Lower lobe of right lung (tissue), 2 donors: ENCODE results near the gene ZFR2. TPM values are rescaled to one million over a fixed set of nuclear protein-coding genes. Genes with fewer than 3 reads are reported as not detected.

Experiments
- ATAC-seq, 2 donors: fragments of 200-7000 bp; cut with Tn5 transposase; one replicate each; pipeline ENCODE4 v1.9.1; 2020 to 2022; ENCODE audit warnings: mild to moderate bottlenecking in 2 of 2, moderate library complexity in 2 of 2
- DNase-seq: peaks from one replicate; pipeline ENCODE4 v3.0.0-alpha.2; 2020
- H3K27ac ChIP-seq: fragments of 200-600 bp; one replicate; pipeline ENCODE4 v1.8.0; 2022
- H3K27me3 ChIP-seq: fragments of 200-600 bp; one replicate; pipeline ENCODE4 v1.8.0; 2022; ENCODE audit warnings: low read depth
- H3K36me3 ChIP-seq: fragments of 200-600 bp; one replicate; pipeline ENCODE4 v1.8.0; 2022; ENCODE audit warnings: mild to moderate bottlenecking
- H3K4me1 ChIP-seq: fragments of 200-600 bp; one replicate; pipeline ENCODE4 v1.8.0; 2022
- H3K4me3 ChIP-seq: fragments of 200-600 bp; one replicate; pipeline ENCODE4 v1.8.0; 2022; ENCODE audit warnings: mild to moderate bottlenecking
- H3K9me3 ChIP-seq: fragments of 200-600 bp; one replicate; pipeline ENCODE4 v1.8.0; 2022
- CTCF ChIP-seq: fragments of 200-600 bp; IDR thresholded peaks from one replicate; pipeline ENCODE4 v1.8.0; 2022; ENCODE audit warnings: antibody characterized with exemption, mild to moderate bottlenecking
- intact Hi-C: fragments of 100-400 bp; cut with DNase I; formaldehyde crosslinking; loops from one replicate; pipeline ENCODE4 v1.11.0; 2022
- total RNA-seq: library from RNA; stranded (reverse); fragmentation: NEBNext Ultra II Directional; extraction: Animal tissue kit (Norgen Biotek cat#: 25700); gene quantifications from one replicate; pipeline ENCODE4 v1.2.1, GENCODE V29; 2021
- donor health status: DM: no; HTN: yes; CAD: no; lungs with severe emphysema.

The ZFR2 gene
- total RNA-seq, 1 donor from 2014 or later = 0.41 TPM

GRCh38 chr19:3907626-3908265, 38.9 kb upstream of the ZFR2 start:
- peaks cover under 1% of the 10 kb centered on the region for H3K27me3 ChIP-seq
- intact Hi-C loops = no loop called here
- no peaks in the 10 kb centered on the region for H3K4me1 ChIP-seq
- H3K36me3 ChIP-seq = no peaks in the 10 kb centered on the region
- DNase-seq = no peak
- peaks cover 6% of the 10 kb centered on the region for H3K9me3 ChIP-seq
- H3K27ac ChIP-seq = no peak overlapping the region
- TF ChIP-seq CTCF = no peak
- no peak for ATAC-seq
- H3K4me3 ChIP-seq = no peak overlapping the region

- intact Hi-C loops = no loop called here
- DNase-seq = no peak
- Histone ChIP-seq H3K27me3 (peaks cover 3% of the 10 kb centered on the region), H3K4me3 (no peak overlapping the region), H3K9me3 (no peaks in the 10 kb centered on the region), H3K36me3 (no peaks in the 10 kb centered on the region), H3K4me1 (no peaks in the 10 kb centered on the region), H3K27ac (no peak overlapping the region)
- TF ChIP-seq CTCF = no peak
- ATAC-seq = no peak
Observed at GRCh38 chr19:3904233-3904632, 35.4 kb upstream of the ZFR2 start.

GRCh38 chr19:3902317-3902973, 33.6 kb upstream of the ZFR2 start:
- peaks cover 3% of the 10 kb centered on the region for H3K27me3 ChIP-seq
- DNase-seq = no peak
- H3K4me1 ChIP-seq = no peaks in the 10 kb centered on the region
- no peak overlapping the region for H3K27ac ChIP-seq
- H3K4me3 ChIP-seq = no peak overlapping the region
- no peaks in the 10 kb centered on the region for H3K36me3 ChIP-seq
- intact Hi-C loops = no loop called here
- TF ChIP-seq CTCF = no peak
- H3K9me3 ChIP-seq = peaks cover 8% of the 10 kb centered on the region
- no peak for ATAC-seq

GRCh38 chr19:3899531-3900294, 30.9 kb upstream of the ZFR2 start:
- peaks cover 8% of the 10 kb centered on the region for H3K9me3 ChIP-seq
- H3K4me3 ChIP-seq = no peak overlapping the region
- intact Hi-C loops = no loop called here
- H3K36me3 ChIP-seq = no peaks in the 10 kb centered on the region
- DNase-seq (no peak), ATAC-seq (no peak)
- H3K27me3 ChIP-seq = peaks cover 3% of the 10 kb centered on the region
- no peak for TF ChIP-seq CTCF
- H3K4me1 ChIP-seq = no peaks in the 10 kb centered on the region
- H3K27ac ChIP-seq = no peak overlapping the region

GRCh38 chr19:3898426-3898825, 29.6 kb upstream of the ZFR2 start:
- peaks cover 3% of the 10 kb centered on the region for H3K27me3 ChIP-seq
- DNase-seq (no peak), ATAC-seq (no peak)

More at GRCh38 chr19:3898426-3898825, 29.6 kb upstream of the ZFR2 start:
- Histone ChIP-seq H3K9me3 (peaks cover 8% of the 10 kb centered on the region), H3K27ac (no peak overlapping the region), H3K36me3 (no peaks in the 10 kb centered on the region), H3K4me1 (no peaks in the 10 kb centered on the region), H3K4me3 (no peak overlapping the region)
- intact Hi-C loops = no loop called here
- TF ChIP-seq CTCF = no peak
